ENCODE data around the gene GORASP1.

- TF ChIP-seq CTCF (IDR thresholded peaks at IDR 0.05; ENCODE audit: low read depth, low read length, missing input control), result no peak
- TF ChIP-seq JUND (IDR thresholded peaks at IDR 0.05), result no peak
- no peak for TF ChIP-seq ATF3 (IDR thresholded peaks at IDR 0.05)
- TF ChIP-seq EGR1 (IDR thresholded peaks at IDR 0.05; ENCODE audit: low read depth in 2 of 2), result no peak
- no peak for TF ChIP-seq SP1 (IDR thresholded peaks at IDR 0.05)
- no peak for TF ChIP-seq MAX (IDR thresholded peaks at IDR 0.05)
- no peak for TF ChIP-seq RAD21 (IDR thresholded peaks at IDR 0.05)
- TF ChIP-seq ZBTB33 (IDR thresholded peaks at IDR 0.05), result no peak
- no peak for TF ChIP-seq HNF4A (conservative IDR thresholded peaks at IDR 0.05)
- TF ChIP-seq GABPA (IDR thresholded peaks at IDR 0.05 in 1 of 2, conservative IDR thresholded peaks at IDR 0.05 in 1 of 2), result no peak
- TF ChIP-seq RXRA (IDR thresholded peaks at IDR 0.05), result no peak
- no peak for TF ChIP-seq REST (IDR thresholded peaks at IDR 0.05)
- no peak for TF ChIP-seq TAF1 (conservative IDR thresholded peaks at IDR 0.05)
These were observed 33.0 kb upstream of the GORASP1 start for GRCh38 chr3:39140341-39140971.
